ENCODE data around the gene DBF4B.

DBF4B gene

DNA sequence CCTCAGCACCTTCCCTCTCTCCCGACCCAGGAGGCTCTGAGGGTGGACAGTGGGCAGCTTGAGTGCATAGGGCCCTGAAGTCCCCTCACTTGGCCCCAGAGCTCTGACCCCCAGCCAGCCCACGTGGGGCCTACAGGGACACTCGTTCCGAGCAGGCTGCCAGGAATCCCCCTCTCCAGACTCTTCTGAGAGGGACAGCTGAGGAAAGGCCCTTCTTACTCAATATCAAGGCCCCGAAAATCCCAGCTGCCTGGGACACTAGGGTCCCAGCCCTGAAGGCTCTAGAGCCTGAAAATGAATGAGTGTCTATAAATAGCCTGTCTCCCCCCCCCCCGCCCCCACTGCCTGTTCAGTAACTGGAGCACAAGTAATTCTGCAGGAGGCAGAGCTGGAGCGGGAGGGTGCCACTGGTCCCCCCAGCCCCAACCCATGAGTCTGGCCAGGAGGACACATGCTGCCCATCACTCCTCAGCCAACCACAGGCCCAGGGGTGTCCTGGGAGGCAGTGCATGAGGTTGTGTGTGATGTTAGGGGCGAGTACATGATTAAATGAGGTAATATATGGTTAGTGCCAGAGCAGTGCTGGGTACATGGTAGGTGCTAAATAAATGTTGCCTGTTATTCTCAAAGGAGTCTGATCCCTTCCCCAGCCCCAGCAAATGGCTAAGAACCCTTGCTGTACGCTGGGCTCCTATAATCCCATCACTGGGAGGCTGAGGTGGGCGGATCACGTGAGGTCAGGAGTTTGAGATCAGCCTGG, 61.9 kb downstream of the DBF4B start:
- CTCF ChIA-PET: interaction anchor here (1.2 to 17.1 kb wide), 5 partner anchors 8 to 252 kb away, joined by 3 to 454 read pairs (median 4); no protein-coding TSS in a partner anchor
- TF ChIP-seq, protein P1, sequence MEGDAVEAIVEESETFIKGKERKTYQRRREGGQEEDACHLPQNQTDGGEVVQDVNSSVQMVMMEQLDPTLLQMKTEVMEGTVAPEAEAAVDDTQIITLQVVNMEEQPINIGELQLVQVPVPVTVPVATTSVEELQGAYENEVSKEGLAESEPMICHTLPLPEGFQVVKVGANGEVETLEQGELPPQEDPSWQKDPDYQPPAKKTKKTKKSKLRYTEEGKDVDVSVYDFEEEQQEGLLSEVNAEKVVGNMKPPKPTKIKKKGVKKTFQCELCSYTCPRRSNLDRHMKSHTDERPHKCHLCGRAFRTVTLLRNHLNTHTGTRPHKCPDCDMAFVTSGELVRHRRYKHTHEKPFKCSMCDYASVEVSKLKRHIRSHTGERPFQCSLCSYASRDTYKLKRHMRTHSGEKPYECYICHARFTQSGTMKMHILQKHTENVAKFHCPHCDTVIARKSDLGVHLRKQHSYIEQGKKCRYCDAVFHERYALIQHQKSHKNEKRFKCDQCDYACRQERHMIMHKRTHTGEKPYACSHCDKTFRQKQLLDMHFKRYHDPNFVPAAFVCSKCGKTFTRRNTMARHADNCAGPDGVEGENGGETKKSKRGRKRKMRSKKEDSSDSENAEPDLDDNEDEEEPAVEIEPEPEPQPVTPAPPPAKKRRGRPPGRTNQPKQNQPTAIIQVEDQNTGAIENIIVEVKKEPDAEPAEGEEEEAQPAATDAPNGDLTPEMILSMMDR (IDR thresholded peaks at IDR 0.05; ENCODE audit: control extremely low read depth, extremely low read depth, low read depth, missing control alignments): no peak
- POLR2A ChIA-PET: no interaction called here
- DNase-seq (ENCODE audit: extremely low spot score): no peak

DNA sequence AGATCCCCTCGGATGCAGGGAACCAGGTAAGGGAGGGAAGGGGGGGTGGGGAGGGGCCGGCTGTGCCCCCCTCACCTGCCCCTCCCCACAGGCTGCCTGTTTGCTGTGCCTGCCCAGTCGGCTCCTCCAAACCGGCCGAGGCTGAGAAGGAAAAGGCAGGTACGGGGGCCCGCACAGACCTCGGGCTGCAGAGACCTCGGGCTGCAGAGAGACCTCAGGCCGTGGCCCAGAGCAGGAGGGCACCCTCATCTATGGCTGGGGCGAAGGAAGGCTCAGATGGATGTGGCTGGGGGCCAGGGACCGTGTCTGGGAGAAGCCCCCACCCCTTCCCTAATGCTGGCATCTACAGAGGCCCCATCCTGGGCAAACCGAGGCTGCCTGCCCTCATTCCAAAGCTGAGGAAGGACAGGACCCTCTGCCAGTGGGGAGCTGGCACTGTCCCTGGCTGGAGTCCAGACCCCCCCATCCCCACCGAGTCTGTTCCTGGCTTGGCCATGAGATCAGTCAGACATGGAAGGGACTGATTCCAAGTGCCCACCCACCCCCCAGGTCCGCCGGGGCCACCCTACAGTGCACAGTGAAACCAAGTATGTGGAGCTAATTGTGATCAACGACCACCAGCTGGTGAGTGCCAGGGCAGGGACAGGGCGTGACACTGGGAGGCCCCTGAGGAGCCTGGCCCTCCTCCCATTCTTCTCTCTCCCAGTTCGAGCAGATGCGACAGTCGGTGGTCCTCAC, 64.0 kb downstream of the DBF4B start:
- ChIA-PET POLR2A (no interaction called here), CTCF (interaction anchor here (0.9 to 17.1 kb wide), 6 partner anchors 9 to 363 kb away, joined by 3 to 454 read pairs (median 8); partner anchors contain the start of gene ACBD4)
- TF ChIP-seq, protein P1 (IDR thresholded peaks at IDR 0.05; ENCODE audit: control extremely low read depth, extremely low read depth, low read depth, missing control alignments): no peak
- DNase-seq (ENCODE audit: extremely low spot score): no peak

DNA sequence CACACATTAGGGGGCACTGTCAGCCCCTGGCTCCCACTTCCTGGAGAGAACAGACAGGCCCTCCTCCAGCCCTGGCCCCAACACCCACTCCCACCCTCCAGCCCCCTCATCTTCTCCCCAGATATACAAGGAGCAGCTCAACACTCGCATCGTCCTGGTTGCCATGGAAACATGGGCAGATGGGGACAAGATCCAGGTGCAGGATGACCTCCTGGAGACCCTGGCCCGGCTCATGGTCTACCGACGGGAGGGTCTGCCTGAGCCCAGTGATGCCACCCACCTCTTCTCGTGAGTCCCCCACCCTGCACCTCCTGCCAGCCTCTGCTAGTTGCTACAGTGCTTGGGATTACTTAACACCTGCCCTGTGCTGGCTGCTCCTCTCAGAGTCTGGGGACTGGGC, 64.7 kb downstream of the DBF4B start:
- TF ChIP-seq, protein P1 (IDR thresholded peaks at IDR 0.05; ENCODE audit: control extremely low read depth, extremely low read depth, low read depth, missing control alignments): no peak
- CTCF ChIA-PET: interaction anchor here (0.9 to 17.1 kb wide), 7 partner anchors 10 to 362 kb away, joined by 3 to 454 read pairs (median 9); partner anchors contain the start of gene ACBD4
- POLR2A ChIA-PET: no interaction called here
- no peak for DNase-seq (ENCODE audit: extremely low spot score)

DNA sequence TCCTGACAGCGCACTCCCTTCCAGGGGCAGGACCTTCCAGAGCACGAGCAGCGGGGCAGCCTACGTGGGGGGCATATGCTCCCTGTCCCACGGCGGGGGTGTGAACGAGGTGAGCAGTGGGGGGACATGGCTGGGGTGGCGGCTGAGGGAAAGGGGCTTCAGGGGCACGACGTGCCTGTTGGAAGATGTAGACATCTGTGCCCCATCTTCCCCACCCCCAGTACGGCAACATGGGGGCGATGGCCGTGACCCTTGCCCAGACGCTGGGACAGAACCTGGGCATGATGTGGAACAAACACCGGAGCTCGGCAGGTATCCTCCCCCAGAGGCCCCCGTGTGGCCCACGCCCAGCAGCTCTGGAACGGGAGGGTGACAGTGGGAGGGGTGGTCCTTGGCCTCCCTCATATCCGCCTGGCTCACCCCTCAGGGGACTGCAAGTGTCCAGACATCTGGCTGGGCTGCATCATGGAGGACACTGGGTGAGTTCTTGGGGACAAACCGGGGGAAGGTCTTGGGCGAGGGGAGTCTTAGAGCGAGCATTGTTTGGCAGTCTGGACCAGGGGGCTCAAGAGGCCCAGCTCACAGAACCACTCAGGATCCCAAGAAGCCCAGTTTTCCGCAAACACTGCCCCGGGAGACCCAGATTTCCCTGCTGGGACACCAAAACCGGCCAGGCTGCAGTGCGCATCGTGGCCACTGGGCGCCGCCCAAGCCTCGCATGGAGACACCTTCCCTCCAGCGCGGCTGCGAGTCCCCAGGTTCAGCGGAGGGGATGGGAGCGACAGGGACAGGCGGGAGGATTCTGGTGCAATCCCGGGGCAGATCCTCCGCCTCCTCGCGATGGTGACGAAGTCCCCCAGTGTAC, 66.0 kb downstream of the DBF4B start:
- POLR2A ChIA-PET: no interaction called here
- peak; percentile 91 for DNase-seq (ENCODE audit: extremely low spot score)
- CTCF ChIA-PET: interaction anchor here (0.8 to 17.1 kb wide), 13 partner anchors 11 to 361 kb away, joined by 3 to 454 read pairs (median 4); partner anchors contain the start of gene ACBD4
- TF ChIP-seq, protein P1 (IDR thresholded peaks at IDR 0.05; ENCODE audit: control extremely low read depth, extremely low read depth, low read depth, missing control alignments): peak; percentile 100

DNA sequence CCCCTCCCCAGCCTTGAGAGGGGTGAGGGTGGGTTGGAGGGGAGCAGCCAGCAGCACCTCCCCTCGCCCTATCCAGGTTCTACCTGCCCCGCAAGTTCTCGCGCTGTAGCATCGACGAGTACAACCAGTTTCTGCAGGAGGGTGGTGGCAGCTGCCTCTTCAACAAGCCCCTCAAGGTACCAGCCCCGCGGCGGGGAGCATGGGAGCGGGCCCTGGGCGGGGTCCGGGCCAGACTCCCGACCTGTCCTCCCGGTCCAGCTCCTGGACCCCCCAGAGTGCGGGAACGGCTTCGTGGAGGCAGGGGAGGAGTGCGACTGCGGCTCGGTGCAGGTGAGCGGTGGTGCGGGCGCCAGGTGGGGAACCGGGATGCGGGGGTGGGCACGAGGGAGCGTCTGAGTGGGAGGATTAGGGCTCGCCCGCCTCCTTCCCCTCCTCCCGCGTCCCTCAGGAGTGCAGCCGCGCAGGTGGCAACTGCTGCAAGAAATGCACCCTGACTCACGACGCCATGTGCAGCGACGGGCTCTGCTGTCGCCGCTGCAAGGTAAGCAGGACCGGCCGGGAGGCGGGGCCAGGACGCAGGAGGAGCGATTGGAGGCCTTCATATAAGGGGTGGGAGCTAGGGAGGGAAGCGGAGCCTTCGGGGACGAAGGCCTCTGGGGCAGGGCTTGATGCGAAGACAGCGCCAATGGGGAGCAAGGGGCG, 66.8 kb downstream of the DBF4B start:
- peak; percentile 99 for DNase-seq (ENCODE audit: extremely low spot score)
- POLR2A ChIA-PET: no interaction called here
- CTCF ChIA-PET: interaction anchor here (0.6 to 17.1 kb wide), 30 partner anchors 9 to 423 kb away, joined by 3 to 454 read pairs (median 4); partner anchors contain the start of genes ACBD4 and HIGD1B
- TF ChIP-seq, protein P1 (IDR thresholded peaks at IDR 0.05; ENCODE audit: control extremely low read depth, extremely low read depth, low read depth, missing control alignments): no peak
